ENCODE measurements around the gene USP17L15.
"Not testable (repeated sequence)": the region's sequence is repeated elsewhere in the genome, so short reads cannot be mapped to it uniquely, and the experiment has no call there.

The USP17L15 gene

DNA sequence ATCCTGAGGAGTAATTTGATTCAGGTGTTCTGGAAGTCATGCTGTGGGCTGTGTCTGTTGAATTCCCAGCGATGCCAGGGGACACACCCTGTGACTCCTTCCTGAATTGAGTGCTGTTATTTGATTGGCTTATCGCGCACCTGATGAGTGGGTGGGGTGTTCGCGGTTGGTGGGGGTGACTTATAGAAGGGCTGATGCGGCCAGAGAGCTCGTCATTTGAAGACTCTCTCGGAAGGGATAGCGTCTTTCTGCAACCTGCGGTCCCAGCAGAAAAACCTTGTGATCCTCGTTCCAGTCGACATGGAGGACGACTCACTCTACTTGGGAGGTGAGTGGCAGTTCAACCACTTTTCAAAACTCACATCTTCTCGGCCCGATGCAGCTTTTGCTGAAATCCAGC, 33.1 kb downstream of the USP17L15 start, which contains the start of gene USP17L22:
TSS of gene USP17L22 (plus strand) at position 301 of the 400 bp plus-strand sequence. CDS start at position 301, 0 bp downstream.
- not testable (repeated sequence) for H3K36me3 ChIP-seq (ENCODE audit: control insufficient read depth, insufficient read depth, low read length); DNase-seq (ENCODE audit: extremely low read depth, insufficient read length); H3K27me3 ChIP-seq (replicated peaks; ENCODE audit: control insufficient read depth, insufficient read depth, low read length); H3K4me3 ChIP-seq (replicated peaks; ENCODE audit: low read depth, low read length)

DNA sequence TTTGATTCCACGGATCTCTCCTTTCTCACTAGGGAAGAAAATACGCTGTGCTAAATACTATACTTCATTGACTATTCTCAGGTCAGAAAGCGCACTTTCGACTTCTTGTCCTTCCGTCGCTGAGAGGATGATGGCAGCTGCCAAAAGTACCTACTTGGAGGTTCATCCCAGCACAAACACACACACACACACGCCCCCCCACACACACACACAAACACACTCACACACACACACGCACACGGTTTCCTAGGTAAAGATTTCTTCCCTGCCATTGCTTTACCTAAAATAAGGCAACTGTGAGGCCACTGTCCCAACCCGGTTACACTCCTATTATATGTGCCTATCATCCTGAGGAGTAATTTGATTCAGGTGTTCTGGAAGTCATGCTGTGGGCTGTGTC, 37.5 kb downstream of the USP17L15 start:
- not testable (repeated sequence) for H3K27me3 ChIP-seq (replicated peaks; ENCODE audit: control insufficient read depth, insufficient read depth, low read length); DNase-seq (ENCODE audit: extremely low read depth, insufficient read length); H3K4me3 ChIP-seq (replicated peaks; ENCODE audit: low read depth, low read length); H3K36me3 ChIP-seq (ENCODE audit: control insufficient read depth, insufficient read depth, low read length)
